Measurements from ENCODE around the gene RALGAPA2.

The RALGAPA2 gene

GRCh38 chr20:20455926-20456325 is 256.5 kb downstream of the RALGAPA2 start:
- DNase-seq = no peak

- DNase-seq = no peak
Observed at GRCh38 chr20:20454850-20455627, 257.4 kb downstream of the RALGAPA2 start.

GRCh38 chr20:20454367-20454766 is 258.1 kb downstream of the RALGAPA2 start:
- DNase-seq = no peak

- peak; percentile 47 for DNase-seq
Observed at GRCh38 chr20:20452254-20452676, 260.2 kb downstream of the RALGAPA2 start.

GRCh38 chr20:20450521-20450920 is 261.9 kb downstream of the RALGAPA2 start:
- DNase-seq = no peak

- DNase-seq = no peak
Observed at GRCh38 chr20:20448881-20449280, 263.6 kb downstream of the RALGAPA2 start.

GRCh38 chr20:20447196-20447595 is 265.2 kb downstream of the RALGAPA2 start:
- no peak for DNase-seq

- no peak for DNase-seq
Observed at GRCh38 chr20:20446425-20447015, 265.9 kb downstream of the RALGAPA2 start.

- DNase-seq = no peak
Observed at GRCh38 chr20:20446001-20446400, 266.4 kb downstream of the RALGAPA2 start.

- no peak for DNase-seq
Observed at GRCh38 chr20:20443504-20443903, 268.9 kb downstream of the RALGAPA2 start.

GRCh38 chr20:20442466-20442865 is 270.0 kb downstream of the RALGAPA2 start:
- no peak for DNase-seq

GRCh38 chr20:20440886-20441658 is 271.4 kb downstream of the RALGAPA2 start:
- DNase-seq = no peak

GRCh38 chr20:20440481-20440880 is 272.0 kb downstream of the RALGAPA2 start:
- no peak for DNase-seq

GRCh38 chr20:20439602-20440190 is 272.7 kb downstream of the RALGAPA2 start:
- DNase-seq = no peak

- DNase-seq = no peak
Observed at GRCh38 chr20:20437314-20437713, 275.1 kb downstream of the RALGAPA2 start.

- DNase-seq = no peak
Observed at GRCh38 chr20:20436689-20437088, 275.8 kb downstream of the RALGAPA2 start.

- DNase-seq = no peak
Observed at GRCh38 chr20:20435453-20435852, 277.0 kb downstream of the RALGAPA2 start.

- no peak for DNase-seq
Observed at GRCh38 chr20:20432618-20433286, 279.7 kb downstream of the RALGAPA2 start.

- DNase-seq = no peak
Observed at GRCh38 chr20:20430066-20430465, 282.4 kb downstream of the RALGAPA2 start.

GRCh38 chr20:20428067-20428466 is 284.4 kb downstream of the RALGAPA2 start:
- no peak for DNase-seq

GRCh38 chr20:20427227-20427864 is 285.1 kb downstream of the RALGAPA2 start:
- no peak for DNase-seq

- no peak for DNase-seq
Observed at GRCh38 chr20:20426655-20426907, 285.9 kb downstream of the RALGAPA2 start.

Data from activated CD8-positive, alpha-beta memory T cell treated with anti-CD3 and anti-CD28 coated beads, Interleukin-2, amount 50 U/mL, for 4 hours (primary cell).